ENCODE results near the gene SLC2A9. TPM values are rescaled to one million over a fixed set of nuclear protein-coding genes. Genes with fewer than 3 reads are reported as not detected.

The SLC2A9 gene
- total RNA-seq = 3.4 and 4.5 TPM in 2 replicates

DNA sequence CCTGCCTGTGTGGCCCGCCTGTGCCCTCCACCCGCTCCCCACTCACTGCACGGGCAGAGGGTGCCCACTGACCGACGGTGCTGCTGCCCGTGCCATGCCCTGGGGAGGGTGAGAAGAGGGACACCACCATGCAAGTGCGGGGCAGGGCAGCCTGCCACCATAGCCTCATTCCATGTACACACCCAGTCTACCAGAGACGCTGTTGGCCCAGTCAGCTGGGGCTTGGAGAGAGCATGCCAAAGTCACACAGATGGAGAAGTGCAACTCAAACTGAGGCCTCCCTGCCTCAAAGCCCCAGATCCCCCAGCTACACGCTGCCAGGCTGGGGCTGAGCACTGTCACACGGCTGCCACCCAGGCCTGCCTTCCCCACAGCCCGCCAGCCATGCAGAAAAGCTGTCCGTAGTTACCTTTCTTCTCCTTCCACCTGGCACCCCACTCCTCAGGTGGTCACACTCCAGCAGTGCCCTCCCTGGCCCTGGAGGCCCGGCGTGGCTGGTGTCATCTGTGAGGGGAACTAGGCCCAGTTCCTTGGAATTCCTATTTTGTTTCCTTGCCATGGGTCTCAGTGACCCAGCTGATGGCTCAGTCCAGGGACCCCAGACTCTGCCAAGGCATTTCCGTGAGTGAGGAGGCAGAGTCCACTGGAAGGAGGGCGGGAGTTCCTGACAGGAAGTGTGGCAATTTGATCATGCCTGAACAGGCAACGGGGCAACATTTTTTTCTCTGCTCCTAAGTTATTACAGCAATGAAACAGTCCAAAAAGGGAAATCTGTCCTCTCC is at the start of gene SLC2A9:
Gene SLC2A9 (minus strand): TSS at position 627 of the 782 bp plus-strand sequence. CDS start 68 bp downstream, at position 559.
- intact Hi-C loops (cut with micrococcal nuclease) = no loop called here
- peaks cover 17% of the 10 kb centered on the region for H3K4me1 Mint-ChIP-seq (ENCODE audit: low read depth)
- no peaks in the 10 kb centered on the region for H3K9me3 Mint-ChIP-seq
- no peak within 1 kb of the TSS for H3K27ac Mint-ChIP-seq
- no peak within 1 kb of the TSS for H3K4me3 Mint-ChIP-seq
- DNase-seq (ENCODE audit: low spot score) = no peak
- H3K36me3 Mint-ChIP-seq (ENCODE audit: low read depth) = no peaks in the 10 kb centered on the region
- peaks cover 11% of the 10 kb centered on the region for H3K27me3 Mint-ChIP-seq (ENCODE audit: insufficient read depth)

DNA sequence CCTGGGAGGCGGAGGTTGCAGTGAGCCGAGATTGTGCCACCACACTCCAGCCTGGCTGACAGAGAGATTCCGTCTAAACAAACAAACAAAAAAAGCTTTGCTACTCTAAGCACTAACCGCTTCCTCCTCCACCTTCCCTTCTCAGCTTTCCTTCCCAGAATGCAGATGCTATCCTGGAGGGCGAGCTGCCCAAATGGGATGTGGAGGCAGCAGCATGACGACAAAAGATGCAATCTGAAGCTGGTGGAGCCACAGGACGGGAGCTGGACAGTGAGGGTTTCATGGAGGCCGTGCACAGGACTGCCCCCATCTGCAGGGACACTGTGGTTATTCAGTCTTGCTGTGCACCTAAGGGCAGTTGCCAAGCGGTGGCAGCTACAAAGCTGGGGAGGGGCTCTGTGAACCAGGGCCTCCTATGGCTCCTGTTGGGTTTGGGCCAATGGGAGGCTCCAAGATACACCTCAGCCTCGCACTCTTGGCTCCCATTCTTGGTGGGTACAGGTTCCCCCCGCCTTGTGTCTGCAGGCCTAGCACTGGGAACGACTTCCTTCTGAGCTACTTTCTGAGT is 47.9 kb upstream of the SLC2A9 start:
- H3K9me3 Mint-ChIP-seq = no peaks in the 10 kb centered on the region
- H3K27ac Mint-ChIP-seq = no peak overlapping the region
- H3K36me3 Mint-ChIP-seq (ENCODE audit: low read depth) = peaks cover 58% of the 10 kb centered on the region
- no peak for DNase-seq (ENCODE audit: low spot score)
- no peaks in the 10 kb centered on the region for H3K27me3 Mint-ChIP-seq (ENCODE audit: insufficient read depth)
- no peak overlapping the region for H3K4me3 Mint-ChIP-seq
- intact Hi-C loops (cut with micrococcal nuclease) = no loop called here
- no peaks in the 10 kb centered on the region for H3K4me1 Mint-ChIP-seq (ENCODE audit: low read depth)

DNA sequence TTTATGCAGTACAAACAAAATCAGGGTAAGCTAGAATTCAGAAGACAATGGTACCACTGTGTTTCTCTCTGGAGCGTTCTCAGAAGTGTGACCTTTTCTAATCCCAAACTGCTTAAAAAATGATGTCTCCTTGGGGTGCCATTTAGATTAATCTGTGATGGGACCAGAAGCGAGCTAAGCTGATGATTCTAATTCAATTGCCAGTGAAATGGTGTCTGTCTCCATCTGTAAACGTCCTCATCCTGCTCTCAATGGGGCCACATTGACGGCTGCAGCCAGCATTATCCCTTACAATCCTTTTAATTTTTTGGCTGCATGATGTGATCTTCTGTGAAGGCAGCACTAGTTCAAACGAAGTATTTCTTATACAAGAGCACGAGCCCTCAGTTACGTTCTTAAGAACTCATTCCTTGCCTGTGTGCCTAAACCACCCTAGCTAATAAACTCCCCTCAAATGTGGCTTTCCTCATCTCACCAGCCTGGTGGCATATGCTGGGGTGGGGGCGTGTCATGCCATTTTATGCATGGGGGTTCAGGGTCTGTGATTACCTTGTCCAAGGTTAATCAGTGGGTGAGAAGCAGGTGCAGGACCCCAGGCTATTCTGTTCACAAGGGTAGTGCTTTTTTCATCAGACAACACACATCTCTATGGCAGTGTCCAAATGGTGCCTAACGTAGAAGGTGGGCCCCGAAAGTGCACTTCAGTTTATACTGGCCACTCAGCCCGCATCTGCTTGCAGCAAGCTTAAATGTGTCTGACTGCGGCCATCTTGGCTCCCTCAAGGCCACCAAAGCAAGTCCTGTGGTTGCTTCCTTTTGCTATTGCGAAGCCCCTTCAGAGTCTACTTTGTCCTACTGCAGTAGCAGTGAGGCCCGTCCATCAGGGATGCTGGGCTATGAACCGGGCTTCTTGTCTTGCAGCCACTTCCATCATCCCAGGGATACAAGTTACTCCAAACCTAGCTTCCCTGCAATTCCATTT is 45.7 kb upstream of the SLC2A9 start:
- Mint-ChIP-seq H3K9me3 (no peaks in the 10 kb centered on the region), H3K27me3 (ENCODE audit: insufficient read depth) (no peaks in the 10 kb centered on the region), H3K4me3 (no peak overlapping the region), H3K4me1 (ENCODE audit: low read depth) (no peaks in the 10 kb centered on the region), H3K36me3 (ENCODE audit: low read depth) (peaks cover 44% of the 10 kb centered on the region), H3K27ac (no peak overlapping the region)
- intact Hi-C loops (cut with micrococcal nuclease) = no loop called here
- no peak for DNase-seq (ENCODE audit: low spot score)

DNA sequence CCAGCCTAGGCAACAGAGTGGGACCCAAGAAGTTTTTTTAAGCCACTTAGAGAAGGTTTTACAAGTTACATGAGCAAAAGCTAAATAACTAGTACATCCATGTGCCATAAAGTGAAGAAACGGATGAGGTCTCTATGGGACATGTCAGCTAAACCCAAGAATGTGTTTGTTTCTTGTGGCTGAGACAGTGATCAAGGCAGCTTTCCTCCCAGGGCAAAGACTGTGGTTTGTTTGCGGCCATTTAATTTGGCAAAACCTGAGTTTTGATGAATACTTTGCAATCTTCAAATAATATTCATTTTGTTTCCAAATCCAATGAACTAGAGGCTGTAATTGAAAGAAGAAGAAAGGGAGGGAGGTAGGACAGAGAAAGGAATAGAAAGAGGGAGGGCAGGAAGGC is 44.9 kb upstream of the SLC2A9 start:
- H3K27me3 Mint-ChIP-seq (ENCODE audit: insufficient read depth) = no peaks in the 10 kb centered on the region
- no peak overlapping the region for H3K27ac Mint-ChIP-seq
- H3K36me3 Mint-ChIP-seq (ENCODE audit: low read depth) = peaks cover 45% of the 10 kb centered on the region
- H3K4me1 Mint-ChIP-seq (ENCODE audit: low read depth) = no peaks in the 10 kb centered on the region
- H3K9me3 Mint-ChIP-seq = no peaks in the 10 kb centered on the region
- intact Hi-C loops (cut with micrococcal nuclease) = no loop called here
- DNase-seq (ENCODE audit: low spot score) = no peak
- no peak overlapping the region for H3K4me3 Mint-ChIP-seq

DNA sequence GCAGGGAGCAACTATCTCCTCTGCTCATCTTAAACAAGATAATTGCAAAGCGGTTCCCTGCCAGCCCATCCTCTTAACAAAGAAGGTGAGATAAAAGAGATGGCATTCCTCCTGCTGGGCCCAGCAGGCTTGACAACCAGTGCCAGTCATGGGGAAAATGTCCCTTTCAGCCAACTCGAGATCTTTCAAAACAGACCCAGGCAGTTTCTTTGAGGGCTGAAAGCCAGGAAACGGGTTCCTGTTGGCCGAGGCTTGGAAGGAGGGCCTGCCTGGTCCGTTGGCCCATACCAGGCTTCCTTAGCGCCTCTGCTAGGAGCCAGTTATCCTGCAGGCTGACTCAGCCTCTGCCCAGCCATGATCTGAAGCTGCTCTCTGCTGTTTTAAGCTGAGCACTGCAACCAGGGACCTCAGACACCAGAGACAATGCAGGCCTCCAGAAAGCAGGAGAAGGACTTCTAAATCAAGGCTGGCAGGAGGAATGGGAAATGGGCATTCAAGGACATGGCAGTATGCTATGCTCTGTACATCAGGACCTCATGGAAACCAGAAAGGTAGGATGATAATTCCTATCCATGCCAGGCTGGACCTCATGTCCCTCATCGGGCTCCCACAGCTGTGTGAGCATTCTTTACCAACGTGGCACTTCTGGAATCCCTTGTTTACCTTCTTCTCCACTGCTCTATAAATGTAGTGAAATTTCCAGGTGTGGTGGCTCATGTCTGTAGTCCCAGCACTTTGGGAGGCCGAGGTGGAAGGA is 42.4 kb upstream of the SLC2A9 start:
- Mint-ChIP-seq H3K27me3 (ENCODE audit: insufficient read depth) (no peaks in the 10 kb centered on the region), H3K27ac (no peak overlapping the region), H3K9me3 (no peaks in the 10 kb centered on the region), H3K4me1 (ENCODE audit: low read depth) (no peaks in the 10 kb centered on the region), H3K4me3 (no peak overlapping the region), H3K36me3 (ENCODE audit: low read depth) (peaks cover 41% of the 10 kb centered on the region)
- DNase-seq (ENCODE audit: low spot score) = no peak
- intact Hi-C loops (cut with micrococcal nuclease) = no loop called here

DNA sequence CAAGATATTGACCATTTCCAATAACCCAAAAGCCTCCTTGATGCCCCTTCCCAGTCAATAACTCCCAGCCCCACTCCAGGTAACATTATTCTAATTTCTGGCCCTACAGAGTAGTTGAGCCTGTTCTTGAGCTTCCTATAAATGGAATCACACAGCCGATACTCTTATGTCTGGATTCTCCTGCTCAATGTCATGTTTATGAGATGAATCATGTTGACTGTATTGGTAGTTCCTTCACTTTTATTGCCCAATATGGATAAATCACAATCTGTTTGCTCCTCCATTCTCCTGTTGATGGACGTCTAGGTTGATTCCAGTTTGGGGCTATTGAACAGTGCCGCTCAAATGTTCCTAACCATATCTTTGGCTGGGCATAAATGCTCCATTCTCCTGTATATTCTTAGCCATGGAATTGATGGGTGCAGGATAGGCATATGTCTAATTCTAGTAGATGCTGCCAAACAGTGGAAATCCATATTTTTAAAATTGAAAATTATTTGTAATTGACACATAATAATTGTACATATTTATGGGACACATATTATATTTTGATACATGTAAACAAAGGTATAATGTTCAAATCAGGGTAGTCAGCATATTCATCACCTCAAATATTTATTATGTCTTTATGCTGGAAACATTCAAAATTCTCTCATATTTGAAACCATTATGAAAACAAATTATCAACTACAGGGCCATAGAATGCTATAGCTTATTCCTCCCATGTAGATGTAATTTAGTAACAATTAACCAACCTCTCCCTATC is 40.5 kb upstream of the SLC2A9 start:
- Mint-ChIP-seq H3K4me3 (no peak overlapping the region), H3K4me1 (ENCODE audit: low read depth) (no peaks in the 10 kb centered on the region), H3K36me3 (ENCODE audit: low read depth) (peaks cover 29% of the 10 kb centered on the region), H3K27me3 (ENCODE audit: insufficient read depth) (no peaks in the 10 kb centered on the region), H3K9me3 (no peaks in the 10 kb centered on the region), H3K27ac (no peak overlapping the region)
- no peak for DNase-seq (ENCODE audit: low spot score)
- intact Hi-C loops (cut with micrococcal nuclease) = no loop called here

DNA sequence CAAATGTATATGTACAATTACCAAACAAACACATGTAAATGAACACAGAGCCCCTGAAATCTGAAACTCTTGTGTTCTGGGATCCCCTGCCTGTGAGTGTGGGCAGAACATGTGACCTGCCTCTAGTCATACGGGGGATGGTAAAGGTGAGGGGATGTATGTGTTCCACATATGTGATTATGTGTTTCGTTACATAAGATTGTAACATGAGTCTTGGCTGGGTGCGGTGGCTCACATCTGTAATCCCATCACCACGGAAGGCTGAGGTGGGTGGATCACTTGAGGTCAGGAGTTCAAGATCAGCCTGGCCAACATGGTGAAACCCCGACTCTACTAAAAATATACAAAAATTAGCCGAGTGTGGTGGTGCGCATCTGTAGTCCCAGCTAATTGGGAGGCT is 37.1 kb upstream of the SLC2A9 start:
- no peak for DNase-seq (ENCODE audit: low spot score)
- H3K27me3 Mint-ChIP-seq (ENCODE audit: insufficient read depth) = no peaks in the 10 kb centered on the region
- H3K9me3 Mint-ChIP-seq = no peaks in the 10 kb centered on the region
- H3K36me3 Mint-ChIP-seq (ENCODE audit: low read depth) = peaks cover 20% of the 10 kb centered on the region
- H3K27ac Mint-ChIP-seq = no peak overlapping the region
- intact Hi-C loops (cut with micrococcal nuclease) = no loop called here
- no peaks in the 10 kb centered on the region for H3K4me1 Mint-ChIP-seq (ENCODE audit: low read depth)
- no peak overlapping the region for H3K4me3 Mint-ChIP-seq

DNA sequence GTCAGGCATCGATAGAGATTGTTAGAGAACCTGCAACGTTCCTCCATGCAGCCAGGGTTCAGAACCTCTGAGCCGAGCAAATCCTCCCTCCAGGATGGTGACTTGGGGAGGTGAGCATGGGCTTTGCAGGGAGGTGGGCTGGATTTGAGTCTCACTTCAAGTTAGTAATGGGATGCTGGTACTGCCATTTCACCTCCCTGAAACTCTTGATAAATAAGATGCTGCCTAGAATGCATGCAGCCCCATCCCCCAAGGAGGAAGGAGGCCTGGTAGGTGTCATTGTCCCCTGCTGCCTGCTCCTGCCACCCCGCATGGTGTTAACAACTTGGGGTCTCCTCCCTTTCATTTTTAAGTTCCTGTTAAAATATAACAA is 35.7 kb upstream of the SLC2A9 start:
- H3K4me1 Mint-ChIP-seq (ENCODE audit: low read depth) = no peaks in the 10 kb centered on the region
- intact Hi-C loops (cut with micrococcal nuclease) = no loop called here
- H3K9me3 Mint-ChIP-seq = no peaks in the 10 kb centered on the region
- no peak overlapping the region for H3K27ac Mint-ChIP-seq
- H3K36me3 Mint-ChIP-seq (ENCODE audit: low read depth) = peaks cover 17% of the 10 kb centered on the region
- no peaks in the 10 kb centered on the region for H3K27me3 Mint-ChIP-seq (ENCODE audit: insufficient read depth)
- H3K4me3 Mint-ChIP-seq = no peak overlapping the region
- DNase-seq (ENCODE audit: low spot score) = no peak

DNA sequence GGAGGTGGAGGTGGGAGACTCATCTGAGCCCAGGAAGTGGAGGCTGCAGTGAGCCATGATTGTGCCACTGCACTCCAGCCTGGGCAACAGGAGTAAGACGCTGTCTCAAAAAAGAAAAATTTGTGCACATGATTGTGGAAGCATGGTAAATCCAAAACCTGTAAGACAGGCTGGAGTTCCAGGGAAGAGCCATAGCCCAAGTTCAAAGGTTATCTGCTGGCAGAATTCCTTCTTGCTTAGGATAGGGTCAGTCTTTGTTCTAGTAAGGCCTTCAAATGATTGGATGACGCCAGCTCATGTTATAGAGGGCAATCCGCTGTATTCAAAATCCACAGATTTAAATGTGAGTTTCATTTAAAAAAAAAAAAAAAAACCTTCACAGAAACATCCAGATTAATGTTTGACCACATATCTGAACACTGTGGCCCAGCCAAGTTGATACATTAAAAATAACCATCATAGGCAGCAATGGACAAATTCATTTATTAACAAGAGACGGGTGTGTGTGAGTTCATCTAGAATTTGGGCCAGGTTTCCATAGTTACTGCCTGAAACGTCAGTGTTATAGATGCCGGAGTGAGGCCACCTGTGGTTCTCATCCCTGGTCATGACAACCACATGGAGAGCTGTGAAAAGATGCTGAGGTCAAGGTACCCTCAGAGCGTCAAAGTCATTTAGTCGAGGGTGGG is 35.2 kb upstream of the SLC2A9 start:
- Mint-ChIP-seq H3K36me3 (ENCODE audit: low read depth) (peaks cover 13% of the 10 kb centered on the region), H3K9me3 (no peaks in the 10 kb centered on the region), H3K27me3 (ENCODE audit: insufficient read depth) (no peaks in the 10 kb centered on the region), H3K4me1 (ENCODE audit: low read depth) (no peaks in the 10 kb centered on the region), H3K4me3 (no peak overlapping the region), H3K27ac (no peak overlapping the region)
- no peak for DNase-seq (ENCODE audit: low spot score)
- intact Hi-C loops (cut with micrococcal nuclease) = no loop called here

DNA sequence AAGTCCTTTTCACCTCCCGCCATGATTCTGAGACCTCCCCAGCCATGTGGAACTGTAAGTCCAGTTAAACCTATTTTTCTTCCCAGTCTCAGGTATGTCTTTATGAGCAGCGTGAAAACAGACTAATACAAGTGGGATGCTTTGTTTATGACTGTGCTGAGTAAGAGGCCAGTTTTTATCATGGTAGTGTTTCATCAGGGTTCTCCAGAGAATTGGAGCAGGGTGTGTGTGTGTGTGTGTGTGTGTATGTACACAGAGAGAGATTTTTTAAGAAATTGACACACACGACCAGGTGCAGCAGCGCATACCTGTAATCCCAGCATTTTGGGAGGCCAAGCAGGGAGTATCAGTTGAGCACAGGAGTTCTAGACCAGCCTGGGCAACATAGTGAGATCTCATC is 34.6 kb upstream of the SLC2A9 start:
- Mint-ChIP-seq H3K27ac (no peak overlapping the region), H3K4me1 (ENCODE audit: low read depth) (no peaks in the 10 kb centered on the region), H3K27me3 (ENCODE audit: insufficient read depth) (no peaks in the 10 kb centered on the region), H3K4me3 (no peak overlapping the region), H3K36me3 (ENCODE audit: low read depth) (peaks cover 9% of the 10 kb centered on the region), H3K9me3 (no peaks in the 10 kb centered on the region)
- intact Hi-C loops (cut with micrococcal nuclease) = no loop called here
- DNase-seq (ENCODE audit: low spot score) = no peak

DNA sequence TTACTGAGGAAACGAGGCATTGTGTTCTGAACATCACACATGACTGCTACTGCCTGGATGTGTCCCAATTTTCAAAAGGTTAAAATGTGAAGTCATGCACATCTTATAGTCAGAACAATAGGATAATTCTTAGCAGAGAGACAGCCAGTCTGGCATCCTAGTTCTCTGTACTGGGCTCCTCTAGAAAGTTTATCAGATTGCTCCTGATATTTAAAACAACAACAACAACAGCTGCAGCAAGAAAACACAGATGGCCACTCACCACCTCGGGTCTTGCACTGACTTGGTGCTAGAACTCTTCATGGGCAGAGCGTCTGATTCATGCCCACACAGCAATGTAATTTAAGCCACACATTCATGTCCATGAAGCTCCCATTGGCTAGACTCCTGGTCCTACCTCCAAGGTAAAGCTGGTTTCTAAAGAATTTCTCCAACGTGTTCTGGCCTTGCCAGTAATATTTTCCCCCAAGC is 33.3 kb upstream of the SLC2A9 start:
- H3K27me3 Mint-ChIP-seq (ENCODE audit: insufficient read depth) = no peaks in the 10 kb centered on the region
- no peaks in the 10 kb centered on the region for H3K9me3 Mint-ChIP-seq
- no peaks in the 10 kb centered on the region for H3K4me1 Mint-ChIP-seq (ENCODE audit: low read depth)
- no peak overlapping the region for H3K4me3 Mint-ChIP-seq
- no peak overlapping the region for H3K27ac Mint-ChIP-seq
- no peak for DNase-seq (ENCODE audit: low spot score)
- intact Hi-C loops (cut with micrococcal nuclease) = no loop called here
- H3K36me3 Mint-ChIP-seq (ENCODE audit: low read depth) = peaks cover 5% of the 10 kb centered on the region
